SK-N-MC (cell line): ENCODE results near the gene DLG2.

Source experiments
- EZH2 ChIP-seq: fragments of 200-600 bp; sonication (generic); IDR thresholded peaks from one replicate; pipeline ENCODE4 v1.6.1; 2017; ENCODE audit warnings: antibody characterized with exemption
- FOXP2 ChIP-seq: optimal IDR thresholded peaks from 2 replicates; pipeline ENCODE3; 2011; ENCODE audit warnings: mild to moderate bottlenecking, moderate library complexity; ENCODE audit not compliant: insufficient read depth; ENCODE audit errors: extremely low read length, control extremely low read depth
- POLR2AphosphoS5 ChIP-seq: IDR thresholded peaks from 2 replicates; pipeline ENCODE4 v1.6.1; 2012; ENCODE audit warnings: mild to moderate bottlenecking, low read depth, low read length, borderline replicate concordance

- TF ChIP-seq EZH2, result no peak
- TF ChIP-seq FOXP2, result no peak
- TF ChIP-seq POLR2AphosphoS5, result no peak
Measured at GRCh38 chr11:84129961-84130576, 1497.1 kb downstream of the DLG2 start.
